ENCODE data around the gene PPIP5K2. TPM values are rescaled to one million over a fixed set of nuclear protein-coding genes. Genes with fewer than 3 reads are reported as not detected.

Gene PPIP5K2
- total RNA-seq, 4 donors from 2014 or later = 19.8 to 42.8 (median 38.2) TPM

DNA sequence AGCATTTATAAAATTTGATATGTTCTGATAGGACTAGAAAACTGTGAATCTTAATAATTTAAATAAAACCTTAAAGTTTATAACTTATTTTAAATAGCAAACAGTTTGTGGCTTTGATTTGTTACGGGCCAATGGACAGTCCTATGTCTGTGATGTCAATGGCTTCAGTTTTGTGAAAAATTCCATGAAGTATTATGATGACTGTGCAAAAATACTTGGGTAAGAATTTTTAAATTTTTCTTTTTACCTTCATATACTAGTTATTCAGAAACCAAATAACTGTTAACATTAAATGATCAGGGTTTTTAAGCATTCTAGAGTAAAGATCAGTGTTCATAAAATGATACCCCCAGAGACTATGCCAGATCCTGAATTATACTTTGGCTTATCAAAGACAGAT is 31.1 kb downstream of the PPIP5K2 start:
- no peak for ATAC-seq

DNA sequence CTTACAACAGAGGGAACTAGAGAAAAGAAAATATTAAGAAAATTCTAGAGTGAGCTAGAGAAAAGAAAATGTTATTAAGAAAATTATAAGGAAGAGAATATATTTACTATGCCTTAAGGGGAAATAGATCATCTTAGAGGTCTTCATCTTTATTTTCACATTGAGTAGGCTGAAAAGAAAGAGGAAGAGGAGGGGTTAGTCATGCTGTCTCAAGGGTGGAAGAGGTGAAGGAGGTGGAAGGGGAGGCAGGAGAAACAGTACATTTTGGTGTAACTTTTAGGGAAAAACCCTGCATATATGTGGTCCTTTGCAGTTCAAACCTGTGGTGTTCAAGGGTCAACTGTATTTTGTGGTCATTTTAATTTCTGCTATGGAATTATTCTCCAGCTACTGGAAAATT is 46.6 kb downstream of the PPIP5K2 start:
- no peaks in the 10 kb centered on the region for H3K27me3 ChIP-seq
- no peak overlapping the region for H3K27ac ChIP-seq
- ATAC-seq = no peak
- no peaks in the 10 kb centered on the region for H3K9me3 ChIP-seq
- H3K4me1 ChIP-seq = no peaks in the 10 kb centered on the region
- peaks cover 0 to 57% of the 10 kb centered on the region in 2 donors for H3K36me3 ChIP-seq
- TF ChIP-seq EP300 (IDR thresholded peaks at IDR 0.05) (no peak), POLR2A (IDR thresholded peaks at IDR 0.05) (no peak)
- no peak overlapping the region for H3K4me3 ChIP-seq

More for the DNA sequence above, 31.1 kb downstream of the PPIP5K2 start:
- Histone ChIP-seq H3K4me3 (no peak overlapping the region), H3K4me1 (no peaks in the 10 kb centered on the region), H3K36me3 (peaks cover 3 to 70% of the 10 kb centered on the region in 2 donors), H3K27ac (no peak overlapping the region), H3K9me3 (no peaks in the 10 kb centered on the region), H3K27me3 (no peaks in the 10 kb centered on the region)
- WGBS, 2 donors (ENCODE audit: low coverage in 1 of 2) = 88 to 100% methylated on average over 1 of the region's 1 CpG
- TF ChIP-seq POLR2AphosphoS5 (IDR thresholded peaks at IDR 0.05) (no peak), POLR2A (IDR thresholded peaks at IDR 0.05) (no peak), EP300 (IDR thresholded peaks at IDR 0.05) (no peak)
- TF ChIP-seq, protein P1, sequence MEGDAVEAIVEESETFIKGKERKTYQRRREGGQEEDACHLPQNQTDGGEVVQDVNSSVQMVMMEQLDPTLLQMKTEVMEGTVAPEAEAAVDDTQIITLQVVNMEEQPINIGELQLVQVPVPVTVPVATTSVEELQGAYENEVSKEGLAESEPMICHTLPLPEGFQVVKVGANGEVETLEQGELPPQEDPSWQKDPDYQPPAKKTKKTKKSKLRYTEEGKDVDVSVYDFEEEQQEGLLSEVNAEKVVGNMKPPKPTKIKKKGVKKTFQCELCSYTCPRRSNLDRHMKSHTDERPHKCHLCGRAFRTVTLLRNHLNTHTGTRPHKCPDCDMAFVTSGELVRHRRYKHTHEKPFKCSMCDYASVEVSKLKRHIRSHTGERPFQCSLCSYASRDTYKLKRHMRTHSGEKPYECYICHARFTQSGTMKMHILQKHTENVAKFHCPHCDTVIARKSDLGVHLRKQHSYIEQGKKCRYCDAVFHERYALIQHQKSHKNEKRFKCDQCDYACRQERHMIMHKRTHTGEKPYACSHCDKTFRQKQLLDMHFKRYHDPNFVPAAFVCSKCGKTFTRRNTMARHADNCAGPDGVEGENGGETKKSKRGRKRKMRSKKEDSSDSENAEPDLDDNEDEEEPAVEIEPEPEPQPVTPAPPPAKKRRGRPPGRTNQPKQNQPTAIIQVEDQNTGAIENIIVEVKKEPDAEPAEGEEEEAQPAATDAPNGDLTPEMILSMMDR (IDR thresholded peaks at IDR 0.05) = no peak

DNA sequence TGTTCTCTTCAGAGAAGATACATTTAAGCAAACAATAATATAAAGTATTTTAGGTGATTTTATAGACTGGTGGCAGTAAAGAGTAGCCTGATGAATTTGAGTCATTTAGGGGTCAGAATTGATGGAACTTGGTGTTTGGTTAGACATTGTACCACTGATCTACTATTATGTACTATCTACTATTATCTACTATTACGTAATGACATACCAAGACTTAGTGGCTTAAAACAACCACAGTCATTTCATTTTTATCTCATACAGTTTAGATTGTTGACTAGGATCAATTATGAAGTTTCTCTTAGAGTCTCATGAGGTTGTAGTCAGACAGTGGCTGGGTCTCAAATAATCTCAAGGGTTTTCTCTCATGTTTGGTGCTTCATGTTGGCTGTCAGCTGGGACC is 54.0 kb downstream of the PPIP5K2 start:
- 93 to 100% methylated on average over 1 of the region's 1 CpG for WGBS, 2 donors (ENCODE audit: low coverage in 1 of 2)
- no peak for ATAC-seq
- peaks cover 0 to 44% of the 10 kb centered on the region in 2 donors for H3K36me3 ChIP-seq

DNA sequence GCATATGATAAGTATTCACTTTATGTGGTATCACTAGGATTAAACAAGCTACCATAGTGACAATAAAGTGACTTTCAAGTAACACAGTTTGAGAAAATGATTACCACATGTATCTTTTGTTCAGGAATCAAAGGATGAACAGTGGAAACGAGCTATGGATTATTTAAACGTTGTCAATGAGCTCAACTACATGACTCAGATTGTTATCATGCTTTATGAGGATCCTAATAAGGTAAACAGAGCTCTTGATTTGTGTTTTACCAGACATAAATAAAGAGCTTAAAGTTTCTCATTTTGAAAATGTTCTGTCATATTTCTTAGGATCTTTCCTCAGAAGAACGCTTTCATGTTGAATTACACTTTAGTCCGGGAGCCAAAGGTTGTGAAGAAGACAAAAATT is 57.4 kb downstream of the PPIP5K2 start:
- Histone ChIP-seq H3K4me1 (no peaks in the 10 kb centered on the region), H3K4me3 (no peak overlapping the region), H3K36me3 (peaks cover 0 to 76% of the 10 kb centered on the region in 2 donors), H3K27me3 (no peaks in the 10 kb centered on the region), H3K27ac (no peak overlapping the region), H3K9me3 (no peaks in the 10 kb centered on the region)
- no peak for ATAC-seq
- TF ChIP-seq, protein P1 (IDR thresholded peaks at IDR 0.05) = no peak
- no peak for TF ChIP-seq POLR2A (IDR thresholded peaks at IDR 0.05)
- no peak for TF ChIP-seq POLR2AphosphoS5 (IDR thresholded peaks at IDR 0.05)
- TF ChIP-seq EP300 (IDR thresholded peaks at IDR 0.05) = no peak
- WGBS, 2 donors (ENCODE audit: low coverage in 1 of 2) = 62 to 76% methylated on average over 4 of the region's 4 CpGs

More for the DNA sequence above, 54.0 kb downstream of the PPIP5K2 start:
- H3K27me3 ChIP-seq = no peaks in the 10 kb centered on the region
- no peak overlapping the region for H3K27ac ChIP-seq
- no peaks in the 10 kb centered on the region for H3K9me3 ChIP-seq
- H3K4me3 ChIP-seq = no peak overlapping the region
- TF ChIP-seq EP300 (IDR thresholded peaks at IDR 0.05) (no peak), POLR2A (IDR thresholded peaks at IDR 0.05) (no peak), POLR2AphosphoS5 (IDR thresholded peaks at IDR 0.05) (no peak)
- TF ChIP-seq, protein P1 (IDR thresholded peaks at IDR 0.05) = no peak
- no peaks in the 10 kb centered on the region for H3K4me1 ChIP-seq

DNA sequence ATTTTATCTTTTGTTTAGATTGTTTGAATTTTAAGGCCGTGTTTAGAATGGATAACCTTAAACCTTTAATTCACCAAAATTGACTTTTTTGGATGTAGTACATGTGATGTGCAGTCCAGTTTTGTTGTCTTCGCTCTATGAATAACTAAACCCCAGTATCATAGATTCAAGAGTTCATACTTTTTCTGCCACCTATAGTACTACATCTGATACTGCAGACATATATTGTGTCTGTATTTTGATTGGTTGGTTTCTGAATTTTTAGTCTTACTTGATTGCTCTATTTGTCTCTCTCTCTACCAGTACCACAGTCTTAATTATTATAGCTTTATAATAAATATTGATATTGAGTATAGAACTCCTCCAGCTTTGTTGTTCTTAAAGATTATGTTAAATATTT is 58.1 kb downstream of the PPIP5K2 start:
- H3K27me3 ChIP-seq = no peaks in the 10 kb centered on the region
- no peak overlapping the region for H3K27ac ChIP-seq
- H3K9me3 ChIP-seq = no peaks in the 10 kb centered on the region
- WGBS, 2 donors (ENCODE audit: low coverage in 1 of 2) = 82 to 94% methylated on average over 2 of the region's 2 CpGs
- TF ChIP-seq POLR2A (IDR thresholded peaks at IDR 0.05) = no peak
- no peak for TF ChIP-seq POLR2AphosphoS5 (IDR thresholded peaks at IDR 0.05)
- no peak for TF ChIP-seq EP300 (IDR thresholded peaks at IDR 0.05)
- TF ChIP-seq, protein P1 (IDR thresholded peaks at IDR 0.05) = no peak
- no peak for ATAC-seq
- no peaks in the 10 kb centered on the region for H3K4me1 ChIP-seq
- H3K36me3 ChIP-seq = peaks cover 0 to 75% of the 10 kb centered on the region in 2 donors
- no peak overlapping the region for H3K4me3 ChIP-seq

All from gastroesophageal sphincter (tissue), 4 donors.